GM19438 (cell line): ENCODE results near the gene HUNK.
"Not testable (repeated sequence)": the region's sequence is repeated elsewhere in the genome, so short reads cannot be mapped to it uniquely, and the experiment has no call there.

Source experiments
- ATAC-seq: cut with Tn5 transposase; IDR thresholded peaks from one replicate; pipeline ENCODE4 v1.9.1; 2021; ENCODE audit warnings: low read depth; ENCODE audit not compliant: unreplicated experiment

Gene HUNK

DNA sequence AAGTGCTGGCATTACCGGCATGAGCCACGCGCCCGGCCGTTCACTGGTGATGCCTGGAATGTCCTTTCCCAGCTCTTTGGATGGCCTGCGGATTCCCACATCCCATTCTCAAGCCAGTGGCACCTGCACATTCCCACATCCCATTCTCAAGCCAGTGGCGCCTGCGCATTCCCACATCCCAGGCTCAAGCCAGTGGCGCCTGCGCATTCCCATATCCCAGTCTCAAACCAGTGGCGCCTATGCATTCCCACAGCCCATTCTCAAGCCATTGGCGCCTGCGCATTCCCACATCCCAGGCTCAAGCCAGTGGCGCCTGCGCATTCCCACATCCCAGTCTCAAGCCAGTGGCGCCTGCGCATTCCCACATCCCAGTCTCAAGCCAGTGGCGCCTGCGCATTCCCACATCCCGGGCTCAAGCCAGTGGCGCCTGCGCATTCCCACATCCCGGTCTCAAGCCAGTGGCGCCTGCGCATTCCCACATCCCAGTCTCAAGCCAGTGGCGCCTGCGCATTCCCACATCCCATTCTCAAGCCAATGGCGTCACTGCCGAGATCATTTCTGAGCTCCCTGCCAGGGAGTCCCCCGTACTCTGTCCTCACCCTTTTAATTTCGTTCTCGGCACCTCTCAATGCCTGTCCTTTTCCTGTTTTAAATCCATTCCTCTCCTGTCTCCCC, 74.2 kb downstream of the HUNK start:
- not testable (repeated sequence) for ATAC-seq

DNA sequence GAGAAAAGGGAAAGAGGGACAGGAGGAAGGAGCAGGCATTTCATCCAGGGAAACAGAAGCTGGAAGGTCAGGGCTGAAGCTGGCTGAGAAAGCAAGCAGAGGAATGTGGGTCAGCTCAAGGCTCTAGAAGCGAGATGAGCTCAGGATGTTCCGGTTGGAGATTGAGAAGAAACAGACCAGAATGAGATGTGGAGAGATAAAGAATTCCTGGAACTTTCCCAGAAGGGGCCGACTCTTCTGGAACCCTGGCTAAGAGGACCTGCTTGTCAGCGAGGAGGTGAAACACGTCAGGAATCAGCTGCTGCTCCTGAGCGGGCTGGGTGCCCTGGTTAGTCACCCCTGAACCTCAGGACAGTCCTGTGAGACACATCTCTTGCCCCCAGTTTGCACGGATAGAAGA, 75.9 kb downstream of the HUNK start:
- no peak for ATAC-seq

DNA sequence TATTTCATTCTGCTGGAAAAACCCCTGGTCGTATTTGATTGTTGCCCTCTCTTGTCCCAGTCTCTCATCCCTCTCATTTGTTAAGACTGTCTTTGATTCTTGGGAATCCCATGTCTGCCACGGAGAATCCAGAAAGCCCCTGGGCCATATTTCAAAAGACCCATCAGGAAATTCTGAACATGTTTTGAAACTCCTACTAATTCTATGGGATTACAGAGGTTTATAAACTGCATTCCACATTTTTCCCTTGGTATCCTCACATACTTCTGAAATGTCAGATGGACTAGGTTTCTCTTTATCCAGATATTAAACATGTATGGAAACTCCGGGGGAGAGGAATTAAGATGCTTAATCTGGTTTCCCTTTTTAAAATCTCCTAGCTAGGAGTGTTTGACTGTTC, 80.0 kb downstream of the HUNK start:
- ATAC-seq: no peak

DNA sequence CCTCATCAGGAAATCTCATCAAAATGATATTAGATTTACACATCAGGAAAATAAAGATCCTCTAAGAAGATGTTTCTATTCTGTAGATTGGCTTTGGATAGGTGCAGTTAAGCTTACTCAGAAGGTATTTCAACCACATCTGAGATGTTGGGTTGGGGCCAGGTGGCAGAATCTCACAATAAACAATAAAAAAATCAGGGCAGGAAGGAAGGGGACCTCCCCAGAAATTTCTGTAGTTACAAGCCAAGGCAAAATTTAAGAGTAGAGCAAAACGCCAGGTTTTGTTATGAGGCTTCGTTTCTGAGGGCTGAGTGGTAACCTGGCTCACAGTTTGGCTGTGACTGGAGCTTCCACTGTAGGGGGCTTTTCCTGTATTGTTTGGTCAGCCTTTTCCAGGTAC, 84.8 kb downstream of the HUNK start:
- ATAC-seq: no peak

DNA sequence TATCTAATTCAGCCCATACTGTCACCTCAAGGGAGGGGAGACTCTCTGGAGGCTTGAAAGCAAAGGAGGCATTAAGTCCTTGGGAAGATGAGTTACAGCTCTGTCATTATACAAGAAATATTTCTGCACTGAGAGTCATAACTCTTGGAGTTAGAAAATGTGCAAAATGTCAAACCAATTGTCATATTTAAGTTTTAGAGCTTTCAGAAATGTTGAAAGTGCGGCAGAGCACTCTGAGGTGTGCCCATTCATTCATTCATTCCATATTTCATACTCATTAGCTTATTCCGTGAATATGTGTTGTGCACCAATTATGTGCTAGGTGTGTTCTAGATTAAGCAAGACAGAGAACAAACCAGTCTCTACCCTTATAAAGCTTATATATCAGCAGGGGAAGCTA, 87.1 kb downstream of the HUNK start:
- no peak for ATAC-seq

DNA sequence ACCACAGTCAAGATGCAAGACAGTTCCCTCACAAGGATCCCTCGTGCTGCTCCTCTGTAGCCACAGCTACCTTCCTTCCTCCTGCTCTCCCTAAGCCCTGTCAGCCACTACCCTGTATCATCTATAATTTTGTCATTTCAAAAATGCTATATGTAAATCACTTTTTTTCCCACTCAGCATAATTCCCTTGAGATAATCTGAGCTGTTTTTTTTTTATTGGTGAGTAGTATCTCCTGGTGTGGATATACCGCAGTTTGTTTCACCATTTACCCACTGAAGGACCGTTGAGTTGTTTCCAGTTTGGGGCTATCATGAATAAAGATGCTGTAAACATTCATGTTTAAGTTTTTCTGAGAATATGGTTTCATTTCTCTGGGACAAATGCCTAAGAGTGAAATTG, 88.2 kb downstream of the HUNK start:
- ATAC-seq: no peak

DNA sequence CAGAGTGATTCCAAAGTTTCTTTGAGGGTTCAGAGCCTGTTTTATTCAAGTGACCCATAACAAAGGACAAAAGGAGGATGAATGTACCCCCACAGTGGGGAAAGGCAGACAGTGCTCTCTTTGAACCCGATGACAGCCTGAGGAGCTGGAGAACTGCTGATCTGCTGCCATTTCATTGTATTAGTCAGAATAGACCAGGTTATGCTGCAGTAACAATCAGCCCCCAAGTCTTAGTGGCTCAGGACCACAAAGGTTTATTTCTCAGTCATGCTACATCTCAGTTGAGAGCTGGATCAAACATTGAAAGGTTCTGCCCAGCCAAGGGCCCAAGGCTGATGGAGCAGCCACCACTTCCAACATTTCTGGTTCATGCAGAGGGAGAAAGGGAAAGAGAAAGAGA, 88.9 kb downstream of the HUNK start:
- ATAC-seq: no peak

DNA sequence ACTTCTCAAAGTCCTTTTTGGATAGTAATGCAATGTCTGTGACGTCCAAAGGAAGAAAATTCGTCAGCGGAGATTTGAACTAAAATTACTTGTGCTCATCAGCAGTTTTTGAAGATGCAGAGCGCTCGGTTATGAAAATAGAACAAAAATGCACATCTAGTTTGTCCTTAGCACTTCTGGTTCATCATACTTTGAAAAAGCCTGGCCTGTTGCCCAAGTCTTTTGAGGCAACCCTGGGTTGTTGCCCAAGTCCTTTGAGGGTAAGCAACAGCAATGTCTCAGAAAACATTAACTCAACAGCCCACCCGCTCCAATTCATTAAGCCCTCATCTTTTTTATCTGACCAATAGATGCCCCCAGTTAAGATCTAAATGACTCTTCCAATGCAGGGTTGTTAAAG, 91.9 kb downstream of the HUNK start:
- no peak for ATAC-seq

DNA sequence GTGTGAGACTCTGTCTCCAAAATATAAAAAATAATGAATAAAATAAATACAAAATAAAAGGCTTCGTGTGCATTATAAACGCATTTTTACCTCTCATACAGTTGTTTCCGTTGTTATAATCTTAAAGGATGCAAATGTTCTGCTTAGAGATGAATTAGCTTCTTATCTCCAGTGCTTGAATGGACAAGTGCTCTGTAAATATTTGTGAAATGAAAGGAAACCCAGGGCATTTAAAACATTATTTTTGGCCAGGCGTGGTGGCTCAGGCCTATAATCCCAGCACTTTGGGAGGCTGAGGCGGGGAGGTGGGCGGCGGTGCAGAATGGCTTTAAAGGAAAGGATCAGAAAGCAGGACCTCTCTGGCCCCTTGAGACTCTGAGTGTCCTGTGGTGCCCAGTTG, 94.5 kb downstream of the HUNK start:
- ATAC-seq: no peak

DNA sequence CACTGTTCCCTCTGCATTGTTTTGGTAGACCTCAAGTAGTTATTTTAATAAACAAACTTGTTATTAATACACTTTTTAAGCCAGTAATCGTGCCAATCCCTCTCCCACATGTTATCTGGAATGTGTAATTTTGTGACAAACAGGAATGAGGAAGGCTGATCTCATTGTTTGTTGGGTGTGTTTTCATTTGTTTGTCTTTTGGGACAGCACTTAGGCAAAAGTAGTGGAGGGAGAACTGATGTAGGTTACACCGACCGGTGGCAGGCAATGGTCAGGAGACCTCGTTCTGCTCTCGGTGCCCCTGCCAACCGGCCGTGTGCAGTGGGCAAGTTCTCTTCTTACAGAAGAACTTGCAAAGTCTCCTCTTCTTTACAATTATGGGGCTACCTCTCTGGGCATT, 99.8 kb downstream of the HUNK start:
- ATAC-seq: no peak

DNA sequence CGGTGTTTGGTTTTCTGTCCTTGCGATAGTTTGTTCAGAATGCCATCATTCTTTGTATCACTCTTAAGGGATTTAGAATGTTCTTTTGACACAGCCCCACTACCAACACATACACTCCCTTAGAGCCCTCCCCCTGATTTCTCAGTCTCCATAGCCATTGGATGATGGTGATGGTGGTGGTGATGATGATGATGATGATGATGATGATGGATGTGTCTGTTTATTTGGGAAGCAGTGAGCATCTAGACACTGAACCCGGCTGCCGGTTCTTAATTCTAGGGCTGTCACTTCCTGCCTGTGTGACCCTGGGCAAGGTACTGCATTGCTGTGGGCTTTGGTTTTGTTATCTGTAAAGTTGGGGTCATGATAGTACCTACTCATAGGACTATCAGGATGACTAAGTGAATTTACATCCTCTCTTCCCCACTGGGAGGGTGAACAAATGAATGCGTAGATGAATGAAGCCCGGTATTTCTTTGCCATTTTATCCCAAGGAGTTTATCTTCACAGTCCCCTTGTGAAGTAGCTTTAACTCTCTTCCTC, 100.7 kb downstream of the HUNK start:
- no peak for ATAC-seq

DNA sequence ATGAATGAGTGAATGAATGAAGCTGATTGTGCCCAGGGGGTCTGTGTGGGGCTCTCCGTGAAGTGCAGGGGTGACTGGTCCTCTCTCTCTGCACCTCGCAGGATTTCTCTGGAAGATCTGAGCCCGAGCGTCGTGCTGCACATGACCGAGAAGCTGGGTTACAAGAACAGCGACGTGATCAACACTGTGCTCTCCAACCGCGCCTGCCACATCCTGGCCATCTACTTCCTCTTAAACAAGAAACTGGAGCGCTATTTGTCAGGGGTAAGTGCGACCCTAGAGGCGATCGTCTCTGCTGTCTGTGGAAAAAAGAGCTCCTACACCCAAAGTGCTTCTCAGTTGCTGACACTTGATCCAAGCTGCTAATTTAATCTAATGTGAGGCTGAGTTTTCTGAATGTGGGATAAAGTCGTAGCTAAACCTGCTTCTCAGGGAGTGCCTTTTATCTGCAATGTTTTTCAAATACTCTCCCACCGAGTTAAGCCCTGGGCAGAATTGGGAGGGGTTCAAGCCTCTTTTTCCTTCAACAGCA, 101.7 kb downstream of the HUNK start:
- no peak for ATAC-seq

DNA sequence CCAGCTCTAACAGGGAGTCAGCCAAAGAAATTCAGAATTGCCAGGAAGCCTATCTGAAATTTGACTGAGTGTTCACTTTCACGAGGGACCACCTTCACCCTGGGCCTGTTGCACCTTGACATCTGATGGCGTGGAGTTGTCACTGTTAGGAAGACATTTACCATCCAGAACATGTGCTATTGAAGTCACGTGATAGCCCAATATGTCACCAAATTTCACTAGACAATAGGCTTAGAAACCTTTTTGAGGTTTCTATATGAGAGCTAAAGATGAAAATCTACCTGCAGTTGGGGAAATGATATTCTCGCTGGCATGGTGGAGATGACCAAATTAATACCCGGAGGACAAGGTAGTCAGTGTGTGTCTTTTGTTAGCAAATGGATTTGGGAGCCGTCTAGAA, 102.7 kb downstream of the HUNK start:
- ATAC-seq: no peak

DNA sequence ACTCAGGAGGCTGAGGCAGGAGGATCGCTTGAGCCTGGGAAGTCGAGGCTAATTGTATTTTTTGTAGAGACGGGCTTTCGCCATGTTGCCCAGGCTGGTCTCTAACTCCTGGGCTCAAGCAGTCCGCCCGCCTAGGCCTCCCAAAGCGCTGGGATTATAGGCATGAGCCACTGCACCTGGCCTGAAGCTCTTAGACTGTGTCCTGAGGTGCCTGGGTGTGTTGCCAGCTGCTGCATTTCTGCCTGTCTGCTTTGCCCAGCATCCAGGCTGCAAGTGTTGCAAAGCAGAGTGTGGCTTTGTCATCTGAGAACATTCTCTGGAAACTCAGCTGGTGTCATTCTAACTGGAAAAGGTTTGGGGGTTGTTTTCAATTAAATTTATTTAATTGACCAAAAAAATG, 105.0 kb downstream of the HUNK start:
- ATAC-seq: no peak

DNA sequence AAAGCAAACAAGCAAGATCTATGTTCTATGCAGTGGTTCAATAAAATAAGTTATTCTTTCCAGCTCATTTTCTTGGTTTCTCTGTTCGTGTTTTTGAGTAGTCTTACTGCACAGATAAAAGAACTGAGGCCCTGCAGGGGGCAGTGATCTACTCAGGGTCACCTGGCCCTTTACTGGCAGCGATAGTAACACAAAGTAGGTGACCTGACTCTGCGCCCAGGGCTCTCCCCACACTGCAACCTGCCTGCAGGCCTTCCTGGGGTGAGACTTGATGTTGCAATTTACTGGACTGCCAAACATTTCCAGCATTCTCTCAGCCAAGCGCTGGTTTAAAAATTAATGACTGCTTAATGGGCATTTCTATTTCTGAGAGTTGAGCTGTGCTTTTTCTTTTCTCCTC, 110.3 kb downstream of the HUNK start:
- ATAC-seq: no peak

DNA sequence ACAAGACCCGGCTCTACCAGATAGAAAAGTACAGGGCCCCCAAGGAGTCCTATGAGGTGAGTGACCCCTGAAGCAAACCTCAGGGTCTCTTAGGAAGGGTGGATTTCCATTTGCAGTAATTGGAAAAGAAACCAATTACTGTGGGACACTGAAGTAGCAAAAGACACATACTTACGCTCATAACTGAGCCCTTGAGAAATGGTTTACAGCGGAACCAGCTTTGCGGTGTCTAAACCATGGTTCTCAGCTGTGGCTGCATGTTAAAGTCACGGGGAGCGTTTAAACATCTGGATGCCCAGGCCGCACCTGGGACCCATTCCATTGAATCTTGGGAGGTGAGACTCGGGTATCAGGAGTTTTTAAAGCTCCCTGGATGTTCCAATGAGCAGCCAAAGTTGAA, 110.7 kb downstream of the HUNK start:
- ATAC-seq: no peak

DNA sequence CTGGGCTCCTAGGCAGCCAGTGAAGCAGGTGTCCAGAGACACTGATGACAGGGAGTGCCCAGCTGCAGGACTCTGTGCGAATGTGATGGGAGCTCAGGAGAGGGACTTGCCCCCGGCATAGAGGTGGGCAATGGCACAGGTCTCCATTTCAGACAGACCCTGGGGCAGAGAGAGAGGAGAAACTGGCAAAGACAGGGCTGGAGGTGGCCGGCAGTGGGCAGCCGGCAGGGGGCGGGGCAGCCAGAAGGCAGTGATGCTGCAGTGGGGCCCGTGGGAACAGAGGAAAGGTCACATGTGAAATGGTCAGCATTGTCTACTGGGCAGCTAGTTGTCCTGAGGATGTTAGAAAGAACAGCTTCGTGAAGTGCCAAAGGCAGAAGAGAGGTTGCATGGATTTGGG, 112.6 kb downstream of the HUNK start:
- ATAC-seq: no peak

DNA sequence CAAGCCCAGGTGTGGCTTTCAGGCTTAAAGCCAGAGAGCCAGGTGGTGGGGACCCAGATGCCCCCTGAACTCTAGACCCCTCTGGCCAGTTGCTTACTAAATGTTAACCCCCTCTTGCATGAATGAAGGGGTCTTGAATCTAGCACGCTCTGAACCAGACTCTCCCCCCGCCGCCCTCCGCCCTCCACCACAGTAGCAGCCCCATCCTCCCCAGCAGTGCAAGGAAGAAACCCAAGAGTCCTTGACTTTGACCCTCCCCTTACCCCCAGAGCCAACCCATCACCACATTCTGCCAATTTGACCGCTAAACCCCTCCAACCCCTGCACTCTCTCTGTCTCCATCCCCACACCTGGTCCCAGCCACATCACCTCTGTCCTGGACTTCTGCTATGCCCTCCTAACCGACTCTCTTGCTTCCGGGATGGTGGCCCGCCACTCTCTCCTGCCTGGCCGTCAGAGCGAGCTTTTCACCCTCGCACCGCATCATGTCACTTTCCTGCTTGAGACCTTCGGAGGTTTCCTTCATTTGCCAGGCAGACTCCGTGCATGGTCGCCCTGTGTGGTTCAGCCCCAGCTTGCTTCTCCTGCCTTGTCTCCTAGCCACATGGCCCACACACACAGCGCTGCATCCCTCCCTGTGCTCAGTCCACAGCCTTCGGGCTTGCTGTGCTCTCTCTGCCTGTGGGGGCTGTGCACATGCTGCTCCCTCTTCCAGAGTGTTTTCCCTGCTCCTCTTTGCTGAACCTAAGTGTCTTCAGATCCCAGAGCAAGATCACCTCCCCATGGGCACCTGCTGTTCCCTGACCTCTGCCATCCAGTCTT, 113.4 kb downstream of the HUNK start:
- no peak for ATAC-seq

DNA sequence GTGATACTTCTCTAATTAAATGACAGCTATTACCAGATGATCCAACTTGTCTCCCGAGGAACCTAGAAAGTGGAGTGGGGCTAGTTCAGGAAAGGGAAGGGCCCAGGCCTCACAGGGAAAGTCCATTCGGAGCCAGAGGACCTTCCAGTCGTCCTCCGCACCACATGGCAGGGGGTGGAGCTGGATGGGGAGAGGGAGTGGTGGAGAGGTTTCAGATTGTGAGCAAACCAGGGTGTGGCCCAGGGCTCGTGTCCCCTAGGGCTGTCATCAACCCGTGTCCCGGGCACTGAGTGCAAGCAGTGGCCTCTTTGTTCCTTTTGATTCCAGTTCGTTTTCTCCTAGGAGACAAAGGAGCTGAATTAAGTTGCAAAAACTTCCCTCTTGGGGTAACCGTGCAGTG, 114.9 kb downstream of the HUNK start:
- ATAC-seq: no peak

DNA sequence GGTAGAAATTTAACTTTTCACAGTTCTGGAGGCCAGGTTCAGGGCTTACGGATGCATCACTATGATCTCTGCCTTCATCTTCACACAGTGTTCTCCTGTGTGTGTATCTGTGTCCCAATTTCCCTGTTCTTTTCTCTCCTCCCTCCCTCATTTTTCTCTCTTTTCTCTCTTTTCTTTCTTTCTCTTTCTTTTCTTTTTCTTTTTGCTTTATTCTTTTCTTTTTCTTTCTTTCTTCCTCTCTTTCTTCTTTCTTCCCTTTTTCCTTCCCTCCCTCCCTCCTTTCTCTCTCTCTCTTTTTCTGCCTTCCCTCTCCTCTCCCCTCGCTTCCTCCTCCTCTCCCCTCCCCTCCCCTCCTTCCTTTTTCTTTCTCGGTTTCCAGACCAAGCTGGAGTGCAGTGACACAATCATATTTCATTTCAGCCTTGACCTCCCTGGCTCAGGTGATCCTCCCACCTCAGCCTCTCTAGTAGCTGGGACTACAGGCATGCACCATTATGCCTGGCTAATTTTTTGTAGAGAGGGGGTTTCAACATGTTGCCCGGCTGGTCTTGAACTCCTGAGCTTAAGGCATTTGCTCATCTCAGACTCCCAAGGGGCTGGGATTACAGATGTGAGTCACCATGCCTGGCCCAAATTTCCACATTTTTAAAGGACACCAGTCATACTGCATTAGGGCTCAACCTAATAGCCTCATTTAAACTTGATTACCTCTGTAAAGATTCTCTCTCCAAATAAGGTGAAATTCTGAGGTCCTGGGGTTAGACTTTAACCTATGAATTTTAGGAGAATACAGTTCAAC, 115.9 kb downstream of the HUNK start:
- no peak for ATAC-seq
